PC-9 (cell line): ENCODE data around the gene NARF. TPM values are rescaled to one million over a fixed set of nuclear protein-coding genes. Genes with fewer than 3 reads are reported as not detected.

Source experiments
- BruUV-seq: library from RNA; stranded (reverse); fragments of 400-500 nt; replicated peaks from 2 replicates; lab custom pipeline; 2021; lab: Mats Ljungman, UMichigan
- CTCF ChIA-PET: fragments of 300-600 bp; sonication (Branson Sonifier 250); formaldehyde crosslinking; loops from one replicate; lab custom pipeline; 2022; ENCODE audit warnings: antibody characterized with exemption; lab: Charles Lee
- POLR2A ChIA-PET: fragments of 300-600 bp; sonication (Branson Sonifier 250); formaldehyde crosslinking; loops from one replicate; lab custom pipeline; 2022; ENCODE audit warnings: antibody characterized with exemption; ENCODE audit not compliant: unreplicated experiment; lab: Charles Lee
- DNase-seq, 2 experiments: peaks; one replicate each; pipeline versions ENCODE4 v3.0.0 to v3.0.0-alpha.2; 2015 to 2022; ENCODE audit warnings: mixed read lengths in 1 of 2
- H2AFZ ChIP-seq: fragments of 200-600 bp; sonication (generic); 2 replicates; pipeline ENCODE4 v1.8.1; 2017; ENCODE audit warnings: antibody characterized with exemption
- H3F3A ChIP-seq: fragments of 200-600 bp; sonication (generic); 2 replicates; pipeline ENCODE4 v1.8.1; 2017; ENCODE audit warnings: antibody characterized with exemption, mild to moderate bottlenecking, low read depth; ENCODE audit not compliant: insufficient read depth
- H3K27ac ChIP-seq: fragments of 200-600 bp; sonication (generic); 2 replicates; pipeline ENCODE4 v1.6.1; 2016; ENCODE audit warnings: mixed run types
- H3K27me3 ChIP-seq: fragments of 200-600 bp; sonication (generic); 2 replicates; pipeline ENCODE4 v1.6.1; 2016; ENCODE audit warnings: low read depth, mixed run types; ENCODE audit not compliant: insufficient read depth
- H3K36me3 ChIP-seq: fragments of 200-600 bp; sonication (generic); 2 replicates; pipeline ENCODE4 v1.6.1; 2016; ENCODE audit warnings: low read depth, mixed run types
- H3K4me1 ChIP-seq: fragments of 200-600 bp; sonication (generic); replicated peaks from 2 replicates; pipeline ENCODE4 v1.6.1; 2016; ENCODE audit warnings: mixed run types; ENCODE audit not compliant: insufficient read depth
- H3K4me2 ChIP-seq: fragments of 200-600 bp; sonication (generic); 2 replicates; pipeline ENCODE4 v1.6.1; 2017; ENCODE audit warnings: mixed run types
- H3K4me3 ChIP-seq: fragments of 200-600 bp; sonication (generic); 2 replicates; pipeline ENCODE4 v1.6.1; 2016; ENCODE audit warnings: mixed run types
- H3K79me2 ChIP-seq: fragments of 200-600 bp; sonication (generic); 2 replicates; pipeline ENCODE4 v1.6.1; 2017; ENCODE audit warnings: low read depth, mixed run types
- H3K9me2 ChIP-seq: fragments of 200-600 bp; sonication (generic); 2 replicates; pipeline ENCODE4 v1.8.1; 2017; ENCODE audit warnings: mild to moderate bottlenecking; ENCODE audit not compliant: insufficient read depth
- H3K9me3 ChIP-seq: fragments of 200-600 bp; sonication (generic); 2 replicates; pipeline ENCODE4 v1.8.1; 2016; ENCODE audit warnings: low read depth; ENCODE audit not compliant: insufficient read depth
- H4K20me1 ChIP-seq: fragments of 200-600 bp; sonication (generic); 2 replicates; pipeline ENCODE4 v1.8.1; 2017; ENCODE audit not compliant: insufficient read depth
- EZH2 ChIP-seq: fragments of 200-600 bp; sonication (generic); IDR thresholded peaks from 2 replicates; pipeline ENCODE4 v1.8.0; 2017; ENCODE audit warnings: antibody characterized with exemption, low read depth
- intact Hi-C: fragments of 100-400 bp; cut with micrococcal nuclease; formaldehyde crosslinking; loops from one replicate; pipeline ENCODE4 v1.10.0; 2022; ENCODE audit not compliant: unreplicated experiment
- total RNA-seq: library from RNA; stranded (reverse); gene quantifications from 2 replicates; pipeline ENCODE4 v1.2.3, GENCODE V29; 2021
- TF ChIP-seq, protein P1 (sequence below): fragments of 200-600 bp; sonication (generic); conservative IDR thresholded peaks from 2 replicates; pipeline ENCODE4 v1.6.1; 2017; ENCODE audit warnings: mixed run types, antibody characterized with exemption, mild to moderate bottlenecking, moderate library complexity

Gene NARF
- total RNA-seq, 1 experiment from 2014 or later = 57.2 TPM

DNA sequence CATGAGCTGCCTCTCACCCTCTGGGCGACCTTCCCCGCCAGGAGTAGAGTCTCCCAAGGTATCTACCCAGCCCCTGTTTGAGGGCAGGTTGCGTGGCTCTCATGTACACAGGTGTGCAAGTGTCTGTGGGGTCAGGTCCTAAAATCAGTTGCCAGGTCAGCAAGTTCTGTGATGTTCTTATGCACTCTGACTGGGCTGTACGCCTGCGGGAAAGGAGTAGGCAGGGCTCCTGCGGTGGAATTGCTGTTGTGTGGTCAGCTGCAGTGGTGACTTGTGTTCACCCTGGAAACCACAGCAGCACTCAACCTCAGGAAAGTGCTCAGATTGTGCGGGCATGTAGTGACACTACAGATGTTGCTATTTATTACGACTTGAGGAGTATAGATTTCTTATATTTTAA, 19.4 kb downstream of the NARF start:
- TF ChIP-seq EZH2 = no peak
- TF ChIP-seq, protein P1, sequence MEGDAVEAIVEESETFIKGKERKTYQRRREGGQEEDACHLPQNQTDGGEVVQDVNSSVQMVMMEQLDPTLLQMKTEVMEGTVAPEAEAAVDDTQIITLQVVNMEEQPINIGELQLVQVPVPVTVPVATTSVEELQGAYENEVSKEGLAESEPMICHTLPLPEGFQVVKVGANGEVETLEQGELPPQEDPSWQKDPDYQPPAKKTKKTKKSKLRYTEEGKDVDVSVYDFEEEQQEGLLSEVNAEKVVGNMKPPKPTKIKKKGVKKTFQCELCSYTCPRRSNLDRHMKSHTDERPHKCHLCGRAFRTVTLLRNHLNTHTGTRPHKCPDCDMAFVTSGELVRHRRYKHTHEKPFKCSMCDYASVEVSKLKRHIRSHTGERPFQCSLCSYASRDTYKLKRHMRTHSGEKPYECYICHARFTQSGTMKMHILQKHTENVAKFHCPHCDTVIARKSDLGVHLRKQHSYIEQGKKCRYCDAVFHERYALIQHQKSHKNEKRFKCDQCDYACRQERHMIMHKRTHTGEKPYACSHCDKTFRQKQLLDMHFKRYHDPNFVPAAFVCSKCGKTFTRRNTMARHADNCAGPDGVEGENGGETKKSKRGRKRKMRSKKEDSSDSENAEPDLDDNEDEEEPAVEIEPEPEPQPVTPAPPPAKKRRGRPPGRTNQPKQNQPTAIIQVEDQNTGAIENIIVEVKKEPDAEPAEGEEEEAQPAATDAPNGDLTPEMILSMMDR = no peak
- ChIA-PET CTCF (no interaction called here), POLR2A (no interaction called here)
- Histone ChIP-seq H2AFZ (no peak overlapping the region), H3K9me3 (no peaks in the 10 kb centered on the region), H3K79me2 (no peaks in the 10 kb centered on the region), H3K36me3 (no peaks in the 10 kb centered on the region), H3K4me2 (no peak overlapping the region), H3K9me2 (no peaks in the 10 kb centered on the region), H3K4me3 (no peak overlapping the region), H3K27ac (no peak overlapping the region), H3K27me3 (no peaks in the 10 kb centered on the region), H3F3A (no peaks in the 10 kb centered on the region), H4K20me1 (no peaks in the 10 kb centered on the region), H3K4me1 (no peaks in the 10 kb centered on the region)
- no peak for DNase-seq
- intact Hi-C loops = no loop called here
- no TSS peak for BruUV-seq

DNA sequence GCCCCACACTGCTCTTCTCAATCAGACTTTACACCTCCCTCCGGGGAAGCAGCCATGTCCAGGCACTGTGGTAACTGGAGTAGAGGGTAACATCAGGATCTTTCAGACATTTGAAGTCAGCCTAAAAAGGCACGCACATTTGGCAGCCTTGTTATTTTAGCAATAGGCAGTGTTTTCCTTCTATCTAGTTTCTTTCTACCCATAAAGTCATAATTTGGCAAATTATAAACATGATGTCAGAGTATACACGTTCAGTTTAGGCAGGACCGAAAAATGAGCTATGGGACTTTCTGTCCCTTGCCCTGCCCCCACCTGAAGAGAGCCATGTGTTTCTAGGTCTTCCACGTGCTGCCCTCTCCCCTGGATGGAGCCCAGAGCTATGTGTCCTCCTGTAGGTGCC, 21.1 kb downstream of the NARF start:
- POLR2A ChIA-PET = no interaction called here
- CTCF ChIA-PET = no interaction called here
- Histone ChIP-seq H3K79me2 (no peaks in the 10 kb centered on the region), H3K27ac (no peak overlapping the region), H3K9me3 (no peaks in the 10 kb centered on the region), H4K20me1 (no peaks in the 10 kb centered on the region), H3K27me3 (no peaks in the 10 kb centered on the region), H3F3A (no peaks in the 10 kb centered on the region), H3K4me2 (no peak overlapping the region), H3K4me3 (no peak overlapping the region), H3K9me2 (no peaks in the 10 kb centered on the region), H3K4me1 (no peaks in the 10 kb centered on the region), H3K36me3 (no peaks in the 10 kb centered on the region), H2AFZ (no peak overlapping the region)
- BruUV-seq = no TSS peak
- intact Hi-C loops = no loop called here
- DNase-seq = no peak
- TF ChIP-seq, protein P1 = no peak
- no peak for TF ChIP-seq EZH2

DNA sequence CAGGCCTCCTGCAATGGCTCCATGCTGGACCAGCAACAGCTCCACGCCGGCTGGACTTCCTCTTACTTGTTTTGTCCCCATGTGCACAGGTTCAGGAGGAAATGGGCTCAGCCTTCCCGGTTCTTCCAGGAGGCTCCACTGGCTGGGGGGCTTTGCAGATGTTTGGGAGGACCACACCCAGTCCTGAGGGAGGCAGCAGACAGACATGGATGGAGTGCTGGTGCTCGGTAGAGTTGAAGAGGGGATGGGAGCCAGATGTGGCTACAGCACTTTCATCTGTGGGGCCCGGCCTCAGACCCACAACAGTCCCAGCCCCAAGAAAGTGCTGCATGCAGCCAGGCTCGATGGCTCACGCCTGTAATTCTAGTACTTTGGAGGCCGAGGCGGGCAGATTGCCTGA, 21.8 kb downstream of the NARF start:
- H3K27me3 ChIP-seq = no peaks in the 10 kb centered on the region
- no peaks in the 10 kb centered on the region for H3K36me3 ChIP-seq
- H3K9me3 ChIP-seq = no peaks in the 10 kb centered on the region
- intact Hi-C loops = no loop called here
- no peaks in the 10 kb centered on the region for H3K79me2 ChIP-seq
- H3K4me2 ChIP-seq = no peak overlapping the region
- no peak overlapping the region for H2AFZ ChIP-seq
- POLR2A ChIA-PET = no interaction called here
- H3K9me2 ChIP-seq = no peaks in the 10 kb centered on the region
- no peaks in the 10 kb centered on the region for H3F3A ChIP-seq
- TF ChIP-seq EZH2 = no peak
- TF ChIP-seq, protein P1 = no peak
- H4K20me1 ChIP-seq = no peaks in the 10 kb centered on the region
- BruUV-seq = no TSS peak
- DNase-seq = no peak
- no peak overlapping the region for H3K27ac ChIP-seq
- H3K4me3 ChIP-seq = no peak overlapping the region
- CTCF ChIA-PET = no interaction called here
- H3K4me1 ChIP-seq = no peaks in the 10 kb centered on the region
